GM12878 (cell line): ENCODE results near the gene CD209. TPM values are rescaled to one million over a fixed set of nuclear protein-coding genes. Genes with fewer than 3 reads are reported as not detected.

Source experiments
- ATAC-seq: fragments of 200-7000 bp; cut with Tn5 transposase; 3 replicates; pipeline ENCODE4 v1.9.1; 2020; ENCODE audit warnings: mild to moderate bottlenecking, moderate library complexity
- BruUV-seq: library from RNA; stranded (reverse); fragments of 400-500 nt; replicated peaks from 2 replicates; lab custom pipeline; 2021; lab: Mats Ljungman, UMichigan
- CTCF ChIA-PET: fragments of 300-600 bp; sonication (Branson Sonifier 250); formaldehyde crosslinking; extraction: SDS; loops from one replicate; lab custom pipeline; 2021; ENCODE audit warnings: inconsistent platforms; lab: Yijun Ruan, JAX
- POLR2A ChIA-PET: fragments of 350-600 bp; formaldehyde crosslinking; extraction: SDS; loops from one replicate; lab custom pipeline; 2021; ENCODE audit warnings: inconsistent platforms; lab: Charles Lee
- RAD21 ChIA-PET: fragments of 300-600 bp; sonication (Branson Sonifier 250); formaldehyde crosslinking; loops from one replicate; lab custom pipeline; 2023; ENCODE audit warnings: antibody characterized with exemption; ENCODE audit not compliant: unreplicated experiment; lab: Charles Lee
- SMC1A ChIA-PET: fragments of 300-600 bp; sonication (Branson Sonifier 250); formaldehyde crosslinking; loops from one replicate; lab custom pipeline; 2023; ENCODE audit not compliant: unreplicated experiment, uncharacterized antibody; lab: Charles Lee
- DNase-seq: peaks from one replicate; pipeline ENCODE4 v3.0.0-alpha.2; 2011; ENCODE audit warnings: low read depth, low spot score
- FAIRE-seq: peaks from 3 replicates; lab custom pipeline; 2011; peaks lifted over from hg19 to GRCh38; lab: Jason Lieb, UNC
- H2AFZ ChIP-seq: 2 replicates; pipeline ENCODE4 v1.6.0; 2011; ENCODE audit warnings: low read depth, low read length, control low read depth; ENCODE audit not compliant: control insufficient read depth
- H3K27ac ChIP-seq: 2 replicates; pipeline ENCODE4 v1.5.1; 2011; ENCODE audit warnings: control low read depth; ENCODE audit not compliant: control insufficient read depth, insufficient read depth
- H3K27me3 ChIP-seq, 2 experiments: replicated peaks in 1 of 2; 2 replicates each; pipeline versions ENCODE4 v1.6.0 to v1.6.1; 2011; ENCODE audit warnings: low read length in 1 of 2; ENCODE audit not compliant: control insufficient read depth in 2 of 2, insufficient read depth in 2 of 2
- H3K36me3 ChIP-seq, 2 experiments: 2 replicates each; pipeline ENCODE4 v1.5.1; 2011; ENCODE audit warnings: low read length in 1 of 2; ENCODE audit not compliant: control insufficient read depth in 2 of 2, insufficient read depth in 2 of 2
- H3K4me1 ChIP-seq: 2 replicates; pipeline ENCODE4 v1.6.1; 2011; ENCODE audit warnings: mild to moderate bottlenecking, low read length, moderate library complexity, mixed read lengths; ENCODE audit not compliant: control insufficient read depth, insufficient read depth
- H3K4me2 ChIP-seq: 2 replicates; pipeline ENCODE4 v1.6.0; 2011; ENCODE audit warnings: control low read depth; ENCODE audit not compliant: control insufficient read depth, insufficient read depth
- H3K4me3 ChIP-seq: fragments of 200-600 bp; sonication (generic); 2 replicates; pipeline ENCODE4 v1.5.1; 2016
- H3K79me2 ChIP-seq: 2 replicates; pipeline ENCODE4 v1.6.0; 2011; ENCODE audit warnings: low read length; ENCODE audit not compliant: control insufficient read depth, insufficient read depth
- H3K9ac ChIP-seq: 2 replicates; pipeline ENCODE4 v1.8.0; 2011; ENCODE audit warnings: low read length, control low read depth, mixed read lengths; ENCODE audit not compliant: control insufficient read depth, insufficient read depth
- H3K9me3 ChIP-seq: replicated peaks from 3 replicates; pipeline ENCODE4 v1.5.1; 2011; ENCODE audit warnings: mild to moderate bottlenecking, low read length; ENCODE audit not compliant: control insufficient read depth, insufficient read depth
- H4K20me1 ChIP-seq: 2 replicates; pipeline ENCODE4 v1.6.0; 2011; ENCODE audit not compliant: control insufficient read depth, insufficient read depth
- BHLHE40 ChIP-seq, 2 experiments: fragments of 450-650 bp in 1 of 2; IDR thresholded peaks; 2 replicates each; pipeline ENCODE4 v1.6.1; 2011 to 2017; ENCODE audit warnings: low read depth in 2 of 2, borderline replicate concordance in 1 of 2, improper control_type of control experiment in 1 of 2, low read length in 1 of 2, mild to moderate bottlenecking in 1 of 2
- EGR1 ChIP-seq, 2 experiments: IDR thresholded peaks; 1 replicate in 1 of 2; 2 replicates in 1 of 2; pipeline ENCODE4 v1.6.1; 2011 to 2012; ENCODE audit warnings: low read depth in 2 of 2, low read length in 2 of 2, borderline replicate concordance in 1 of 2, mild to moderate bottlenecking in 1 of 2, moderate library complexity in 1 of 2
- MAX ChIP-seq: IDR thresholded peaks from 2 replicates; pipeline ENCODE4 v1.6.1; 2012; ENCODE audit warnings: low read depth, low read length, improper control_type of control experiment
- NR2F1 ChIP-seq: fragments of 450-650 bp; conservative IDR thresholded peaks from 2 replicates; pipeline ENCODE4 v1.6.1; 2017; ENCODE audit warnings: mild to moderate bottlenecking
- NRF1 ChIP-seq: conservative IDR thresholded peaks from 2 replicates; pipeline ENCODE4 v1.6.1; 2011; ENCODE audit warnings: mild to moderate bottlenecking, low read depth, low read length, improper control_type of control experiment
- RB1 ChIP-seq: fragments of 450-650 bp; formaldehyde crosslinking; IDR thresholded peaks from 2 replicates; pipeline ENCODE4 v1.6.1; 2017; ENCODE audit warnings: mild to moderate bottlenecking, borderline replicate concordance
- RBBP5 ChIP-seq: fragments of 200-600 bp; sonication (generic); conservative IDR thresholded peaks from 2 replicates; pipeline ENCODE4 v1.6.1; 2016
- SIN3A ChIP-seq: IDR thresholded peaks from 2 replicates; pipeline ENCODE4 v1.6.1; 2012; ENCODE audit warnings: low read depth, low read length, improper control_type of control experiment
- SREBF1 ChIP-seq: IDR thresholded peaks from 2 replicates; pipeline ENCODE4 v1.6.1; 2012; ENCODE audit warnings: mild to moderate bottlenecking, low read length
- SREBF2 ChIP-seq: IDR thresholded peaks from 2 replicates; pipeline ENCODE4 v1.6.1; 2012; ENCODE audit warnings: mild to moderate bottlenecking, low read length
- SUZ12 ChIP-seq: fragments of 200-600 bp; sonication (generic); IDR thresholded peaks from one replicate; pipeline ENCODE4 v1.6.1; 2018; ENCODE audit warnings: antibody characterized with exemption, mild to moderate bottlenecking; ENCODE audit not compliant: unreplicated experiment
- TBL1XR1 ChIP-seq: IDR thresholded peaks from 2 replicates; pipeline ENCODE4 v1.6.1; 2012; ENCODE audit warnings: low read depth, low read length, improper control_type of control experiment
- ZNF687 ChIP-seq: fragments of 450-650 bp; IDR thresholded peaks from 2 replicates; pipeline ENCODE4 v1.6.1; 2017; ENCODE audit warnings: mild to moderate bottlenecking, moderate library complexity
- WGBS: methylation state at CpG from one replicate; pipeline ENCODE4 v1.1.6; 2016; ENCODE audit warnings: low lambda C conversion rate; ENCODE audit not compliant: insufficient replicate concordance, insufficient coverage; ENCODE audit errors: missing lambda C conversion rate; 5-methylcytosine and 5-hydroxymethylcytosine counted together
- in situ Hi-C: fragments of 300-500 bp; cut with MboI; formaldehyde crosslinking; loops from 9 replicates; pipeline ENCODE4 v1.14.3; 2018; ENCODE audit warnings: mixed read lengths
- intact Hi-C: fragments of 100-400 bp; cut with micrococcal nuclease; formaldehyde crosslinking; loops from one replicate; pipeline ENCODE4 v1.14.2; 2022; ENCODE audit not compliant: unreplicated experiment
- polyA plus RNA-seq, 11 experiments: library from polyadenylated mRNA; depleted of rRNA in 4 of 11; unstranded in 6 of 11; stranded (reverse) in 5 of 11; fragments of >200 nt; fragmentation: Nextera tagmentation in 4 of 11; fragmentation: Illumina TruSeq in 1 of 11; extraction: Ambion mirVana in 4 of 11; extraction: Trizol in 1 of 11; gene quantifications; 1 replicate in 1 of 11; 2 replicates in 10 of 11; pipeline versions ENCODE4 v1.2.1 to v1.2.3, GENCODE V29; 2011 to 2016; ENCODE audit warnings: inconsistent platforms in 2 of 11, missing spikeins in 2 of 11, low read depth in 1 of 11
- total RNA-seq, 4 experiments: library from RNA; depleted of rRNA in 3 of 4; stranded (reverse); fragments of >200 nt in 3 of 4; fragmentation: Illumina TruSeq in 1 of 4; extraction: Trizol in 1 of 4; gene quantifications; 2 replicates each; pipeline versions ENCODE4 v1.2.1 to v1.2.3, GENCODE V29; 2013 to 2021

Gene CD209
- total and polyA plus RNA-seq, 10 of the 15 experiments (the other 5 are each of a cell fraction or from before 2014, with no cell fraction given) = 0.04 to 0.21 (median 0.10) TPM; not detected in 3

DNA sequence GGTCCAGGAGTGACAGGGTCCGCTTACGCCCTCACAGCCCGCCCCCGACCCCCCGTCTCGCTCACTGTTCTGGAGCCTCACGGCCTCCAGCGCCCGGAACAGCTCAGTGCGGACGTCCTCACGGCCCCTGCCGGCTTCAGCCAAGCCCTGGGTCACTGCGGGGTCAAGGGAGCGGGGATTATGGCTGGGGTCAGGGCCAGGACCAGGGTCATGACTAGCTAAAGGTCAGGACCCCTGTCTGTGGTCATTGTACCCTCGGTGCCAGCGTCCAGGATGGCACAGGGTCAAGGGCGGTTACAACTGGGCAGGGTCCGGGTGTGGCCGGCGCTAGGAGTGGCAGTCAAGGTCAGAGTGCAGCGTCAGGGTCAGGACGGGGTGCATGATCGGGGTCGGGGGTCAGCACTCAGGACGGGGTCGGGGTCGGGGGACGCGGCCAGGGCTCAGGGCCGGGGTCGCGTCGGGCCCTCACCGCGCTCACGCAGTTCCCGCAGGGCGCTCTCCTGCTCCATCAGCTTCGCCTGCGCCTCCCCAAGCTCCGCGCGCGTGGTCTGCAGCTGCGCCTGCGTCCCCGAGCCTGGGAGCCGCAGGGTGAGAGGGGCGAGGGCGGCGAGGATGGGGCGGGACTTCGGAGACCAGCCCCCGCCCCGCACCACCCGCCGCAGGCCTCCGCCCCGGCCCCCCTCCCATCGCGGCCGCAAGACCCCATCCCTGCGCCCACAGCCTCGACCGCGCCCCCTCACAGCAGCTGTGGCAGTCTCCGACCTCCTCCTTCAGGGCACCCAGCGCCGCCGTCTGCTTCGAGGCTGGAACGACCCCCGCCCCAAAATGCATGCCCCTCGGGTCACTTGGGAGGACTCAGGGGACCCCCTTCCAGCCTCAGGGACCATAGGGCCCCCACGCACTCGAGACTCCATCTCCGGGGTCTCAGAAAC is 16.8 kb downstream of the CD209 start:
- WGBS = 30% methylated on average over 36 of the region's 78 CpGs

DNA sequence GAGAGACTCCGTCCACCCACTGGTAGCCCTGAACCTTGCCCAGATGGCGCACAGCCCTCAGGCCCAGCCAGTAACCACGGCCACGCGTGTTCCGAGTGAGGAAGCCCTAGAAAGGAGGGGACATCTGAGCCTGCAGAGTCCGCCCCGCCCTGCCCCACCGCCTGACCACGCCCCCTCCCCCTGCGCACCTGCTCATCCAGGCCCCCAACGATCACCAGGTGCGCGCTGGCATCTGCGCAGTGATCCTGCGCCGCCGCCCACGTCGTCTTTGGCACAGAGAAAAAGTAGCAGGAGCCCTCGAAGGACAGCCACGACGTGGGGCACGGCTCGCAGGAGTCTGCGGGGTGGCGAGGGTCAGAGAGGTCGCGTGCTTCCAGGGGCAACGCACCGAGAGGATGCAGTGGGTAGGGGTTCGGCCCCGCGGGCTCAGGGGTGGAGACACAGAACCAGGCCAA is 17.5 kb downstream of the CD209 start:
- no peak overlapping the region for H2AFZ ChIP-seq
- ChIA-PET SMC1A (interaction anchor here (1.0 kb wide), 1 partner anchor 38 kb away, joined by 4 read pairs; no protein-coding TSS in a partner anchor), POLR2A (no interaction called here), RAD21 (no interaction called here), CTCF (no interaction called here)
- no peaks in the 10 kb centered on the region for H4K20me1 ChIP-seq
- no peak for DNase-seq
- H3K4me3 ChIP-seq = no peak overlapping the region
- H3K9ac ChIP-seq = no peak overlapping the region
- FAIRE-seq = no peak
- WGBS = 29% methylated on average over 25 of the region's 34 CpGs
- H3K4me2 ChIP-seq = no peak overlapping the region
- H3K36me3 ChIP-seq = no peaks in the 10 kb centered on the region
- H3K79me2 ChIP-seq = no peaks in the 10 kb centered on the region
- BruUV-seq = no TSS peak
- peak; percentile 26 for ATAC-seq
- intact Hi-C loops (no loop called here), in situ Hi-C loops (no loop called here)
- no peak overlapping the region for H3K27ac ChIP-seq
- H3K4me1 ChIP-seq = no peaks in the 10 kb centered on the region; the same call in none of the 2 replicates
- peaks cover 4% of the 10 kb centered on the region in 2 experiments; a peak in 3 of 4 replicates for H3K27me3 ChIP-seq
- no peaks in the 10 kb centered on the region; the same call in 2 of the 3 replicates for H3K9me3 ChIP-seq
- TF ChIP-seq RBBP5 (no peak), ZNF687 (no peak), RB1 (no peak), SREBF2 (no peak), MAX (no peak), SIN3A (no peak), NRF1 (no peak), SREBF1 (no peak), TBL1XR1 (no peak), EGR1 (IDR thresholded peaks at IDR 0.05; ENCODE audit: borderline replicate concordance in 1 of 2, low read depth in 2 of 2, low read length in 2 of 2) (no peak), SUZ12 (no peak)

More for the DNA sequence above, 16.8 kb downstream of the CD209 start:
- Histone ChIP-seq H3K4me2 (no peak overlapping the region), H3K9me3 (no peaks in the 10 kb centered on the region), H3K27me3 (peaks cover 4% of the 10 kb centered on the region in 2 experiments; a peak in 3 of 4 replicates), H4K20me1 (no peaks in the 10 kb centered on the region), H3K79me2 (no peaks in the 10 kb centered on the region), H3K9ac (no peak overlapping the region), H2AFZ (no peak overlapping the region), H3K4me1 (no peaks in the 10 kb centered on the region; the same call in none of the 2 replicates), H3K4me3 (no peak overlapping the region), H3K27ac (no peak overlapping the region), H3K36me3 (no peaks in the 10 kb centered on the region)
- intact Hi-C loops (no loop called here), in situ Hi-C loops (no loop called here)
- POLR2A ChIA-PET = no interaction called here
- CTCF ChIA-PET = no interaction called here
- RAD21 ChIA-PET = no interaction called here
- no peak for DNase-seq
- no TSS peak for BruUV-seq
- SMC1A ChIA-PET = no interaction called here
- TF ChIP-seq NR2F1 (0 out of 2 replicates have a peak, but pooled peaks have one; percentile 27), BHLHE40 (IDR thresholded peaks at IDR 0.05; ENCODE audit: borderline replicate concordance in 1 of 2, low read depth in 2 of 2, low read length in 1 of 2) (no peak)
- FAIRE-seq = no peak
- peak; percentile 18; the same call in 2 of the 3 replicates for ATAC-seq
